AML-193 (cell line): ENCODE data around the gene ALDH16A1.
A peak's percentile ranks its signal among the peaks of the same experiment; 100 is the strongest.
"Not testable (repeated sequence)": the region's sequence is repeated elsewhere in the genome, so short reads cannot be mapped to it uniquely, and the experiment has no call there.

Experiments used
- DNase-seq, 2 experiments: peaks; one replicate each; lab custom pipeline; 2025; lab: John Stamatoyannopoulos, UW

ALDH16A1 gene

GRCh38 chr19:49465371-49465770 is 12.3 kb downstream of the ALDH16A1 start:
- DNase-seq = no peak

DNA sequence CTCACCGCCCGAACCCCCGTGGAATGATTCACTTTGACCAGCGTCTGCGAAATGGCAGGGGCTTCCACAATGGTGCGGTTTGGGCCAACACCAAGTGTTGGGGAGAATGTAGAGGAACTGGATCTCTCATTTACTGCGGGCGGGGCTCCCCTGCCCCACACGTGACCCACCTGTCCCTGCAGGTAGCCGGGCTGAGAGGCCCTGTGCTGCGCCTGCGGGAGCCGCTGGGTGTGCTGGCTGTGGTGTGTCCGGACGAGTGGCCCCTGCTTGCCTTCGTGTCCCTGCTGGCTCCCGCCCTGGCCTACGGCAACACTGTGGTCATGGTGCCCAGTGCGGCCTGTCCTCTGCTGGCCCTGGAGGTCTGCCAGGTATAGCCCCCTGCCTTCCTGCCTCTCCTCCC is 15.2 kb downstream of the ALDH16A1 start:
- no peak for DNase-seq

GRCh38 chr19:49468746-49469447 is 15.9 kb downstream of the ALDH16A1 start:
- DNase-seq = no peak

DNA sequence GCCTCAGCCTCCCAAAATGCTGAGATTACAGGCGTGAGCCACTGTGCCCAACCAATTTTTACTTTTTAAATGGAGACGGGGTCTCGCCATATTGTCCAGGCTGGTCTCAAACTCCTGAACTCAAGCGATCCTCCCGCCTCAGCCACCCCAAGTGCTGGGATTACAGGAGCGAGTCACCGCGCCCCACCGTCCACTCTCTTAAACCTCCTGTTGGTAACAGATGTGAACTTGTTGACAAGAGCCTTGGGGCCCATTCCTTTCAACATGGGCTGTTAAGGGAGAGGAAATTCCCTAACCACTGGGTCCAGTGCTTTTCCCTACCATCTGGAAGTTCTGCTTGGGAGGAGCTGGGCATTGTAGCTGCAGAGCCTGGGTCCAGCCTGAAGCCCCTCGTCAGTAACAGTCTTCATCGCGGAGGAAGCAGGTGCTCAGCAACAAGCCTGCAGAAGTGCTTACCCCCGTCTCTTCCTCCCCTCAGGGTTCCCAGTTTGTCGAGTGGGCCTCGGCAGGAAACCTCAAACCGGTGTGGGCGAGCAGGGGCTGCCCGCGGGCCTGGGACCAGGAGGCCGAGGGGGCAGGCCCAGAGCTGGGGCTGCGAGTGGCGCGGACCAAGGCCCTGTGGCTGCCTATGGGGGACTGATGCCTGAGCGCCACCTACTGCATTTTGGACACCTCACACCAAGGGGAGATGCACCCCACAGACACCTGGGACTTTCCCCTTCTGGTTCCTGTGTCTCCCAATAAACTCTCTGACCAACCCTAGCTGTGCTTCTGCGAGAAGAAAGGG is 17.0 kb downstream of the ALDH16A1 start:
- DNase-seq = no peak

GRCh38 chr19:49470615-49470978 is 17.6 kb downstream of the ALDH16A1 start:
- no peak for DNase-seq

GRCh38 chr19:49472936-49473335 is 19.9 kb downstream of the ALDH16A1 start:
- DNase-seq = no peak

- DNase-seq = not testable (repeated sequence)
Measured at GRCh38 chr19:49473501-49473867, 20.5 kb downstream of the ALDH16A1 start.

DNA sequence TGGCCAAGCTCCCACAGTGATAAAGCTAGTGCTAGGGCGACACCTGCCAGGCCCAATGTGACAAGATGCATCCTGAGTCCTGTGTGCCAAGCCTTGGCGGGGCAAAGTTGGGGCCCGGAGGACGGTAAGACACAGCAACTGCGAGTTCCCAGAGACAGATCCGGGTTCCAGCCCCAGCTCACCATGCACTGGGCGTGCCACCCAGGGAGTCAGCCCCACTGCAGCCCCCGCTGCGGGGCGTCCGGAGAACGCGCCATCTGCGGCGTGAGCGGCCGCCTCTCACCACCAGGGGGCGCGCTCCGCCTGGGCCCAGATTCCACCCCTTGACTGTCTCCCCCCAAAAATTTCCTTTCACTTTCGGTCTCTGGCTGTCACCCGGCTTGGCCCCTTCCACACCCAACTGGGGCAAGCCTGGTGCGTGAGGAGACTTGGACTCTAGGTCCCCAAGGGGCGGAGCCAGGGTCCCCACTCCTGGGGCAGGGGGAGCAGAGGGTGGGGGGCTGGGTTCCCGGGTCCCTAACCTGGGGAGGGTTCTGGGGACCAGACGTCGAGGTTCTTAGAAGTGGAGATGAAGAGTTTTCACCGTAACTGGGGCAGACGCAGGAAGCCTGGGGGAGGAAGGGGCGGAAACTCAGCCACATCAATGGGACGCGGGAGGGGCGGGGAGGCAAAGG is 21.0 kb downstream of the ALDH16A1 start, which contains the start of gene FLT3LG:
TSS of gene FLT3LG (plus strand) at position 348 of the 674 bp plus-strand sequence. CDS start 425 bp downstream, outside the sequence.
- peak; percentile 75 to 81 for DNase-seq

DNA sequence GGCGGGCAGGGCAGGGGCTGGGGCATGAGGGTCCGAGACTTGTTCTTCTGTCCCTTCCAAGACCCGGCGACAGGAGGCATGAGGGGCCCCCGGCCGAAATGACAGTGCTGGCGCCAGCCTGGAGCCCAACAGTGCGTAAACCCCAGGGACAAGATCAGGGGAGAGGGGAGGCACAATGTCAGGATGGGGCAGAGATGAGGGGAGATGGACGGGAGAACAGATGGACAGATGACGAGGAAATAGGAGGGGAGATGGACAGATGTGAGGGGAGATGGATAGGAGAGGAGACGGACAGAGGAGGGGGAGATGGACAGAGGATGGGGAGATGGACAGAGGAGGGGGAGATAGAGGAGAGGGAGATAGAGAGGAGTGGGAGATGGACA is 21.5 kb downstream of the ALDH16A1 start:
- DNase-seq = no peak

- no peak for DNase-seq
Measured at GRCh38 chr19:49475191-49475917, 22.3 kb downstream of the ALDH16A1 start.

- peak in 1 of 2 experiments; percentile 13 for DNase-seq
Measured at GRCh38 chr19:49475995-49476880, 23.2 kb downstream of the ALDH16A1 start.

DNA sequence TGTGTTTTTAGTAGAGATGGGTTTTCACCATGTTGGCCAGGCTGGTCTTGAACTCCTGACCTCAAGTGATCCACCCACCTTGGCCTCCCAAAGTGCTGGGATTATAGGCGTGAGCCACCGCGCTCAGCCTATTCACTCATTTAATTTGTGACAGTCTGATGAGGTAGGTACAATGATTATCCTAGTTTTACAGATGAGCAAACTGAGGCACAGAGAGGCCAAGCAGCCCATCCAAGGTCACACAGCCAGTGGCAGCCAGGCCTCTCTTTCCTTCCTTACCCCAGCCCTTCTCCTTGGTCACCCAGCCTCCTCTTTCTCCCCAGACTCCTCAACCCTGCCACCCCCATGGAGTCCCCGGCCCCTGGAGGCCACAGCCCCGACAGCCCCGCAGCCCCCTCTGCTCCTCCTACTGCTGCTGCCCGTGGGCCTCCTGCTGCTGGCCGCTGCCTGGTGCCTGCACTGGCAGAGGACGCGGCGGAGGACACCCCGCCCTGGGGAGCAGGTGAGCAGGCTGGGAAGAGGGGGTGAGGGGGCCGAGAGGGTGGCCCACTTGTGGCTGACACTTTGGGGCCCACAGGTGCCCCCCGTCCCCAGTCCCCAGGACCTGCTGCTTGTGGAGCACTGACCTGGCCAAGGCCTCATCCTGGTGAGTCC is 27.1 kb downstream of the ALDH16A1 start:
- DNase-seq = no peak

GRCh38 chr19:49481020-49481683 is 28.1 kb downstream of the ALDH16A1 start:
- no peak for DNase-seq

GRCh38 chr19:49486232-49486631 is 33.2 kb downstream of the ALDH16A1 start:
- no peak for DNase-seq

DNA sequence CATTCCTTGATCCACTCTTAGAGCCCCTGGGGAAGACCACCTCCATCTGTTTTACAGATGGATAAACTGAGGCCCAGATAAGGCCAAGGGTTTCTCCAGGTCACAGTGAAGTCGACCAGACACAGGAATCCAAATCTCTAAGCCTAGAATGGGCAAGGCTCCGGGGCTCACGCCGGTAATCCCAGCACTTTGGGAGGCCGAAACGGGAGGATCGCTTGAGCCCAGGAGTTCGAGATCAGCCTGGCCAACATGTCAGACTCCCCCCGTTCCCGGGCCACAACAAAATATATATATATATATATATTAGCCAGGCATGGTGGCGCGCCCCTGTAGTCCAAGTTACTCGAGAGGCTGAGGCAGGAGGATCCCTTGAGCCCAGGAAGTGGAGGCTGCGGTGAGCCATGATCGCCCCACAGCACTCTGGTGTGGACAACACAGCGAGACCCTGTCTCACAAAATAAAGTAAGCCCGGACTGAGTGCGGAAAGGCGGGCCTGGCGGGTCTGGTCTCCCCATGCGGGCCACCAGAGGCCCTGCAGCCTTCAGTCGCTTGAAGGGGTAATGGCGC is 33.8 kb downstream of the ALDH16A1 start:
- no peak for DNase-seq

GRCh38 chr19:49487277-49488045 is 34.4 kb downstream of the ALDH16A1 start, which contains the start of gene RPL13A:
Gene RPL13A, plus strand, starts transcription at chr19:49487608. Its CDS starts 22 bp downstream, at chr19:49487630.
- DNase-seq = peak; percentile 95 to 97

DNA sequence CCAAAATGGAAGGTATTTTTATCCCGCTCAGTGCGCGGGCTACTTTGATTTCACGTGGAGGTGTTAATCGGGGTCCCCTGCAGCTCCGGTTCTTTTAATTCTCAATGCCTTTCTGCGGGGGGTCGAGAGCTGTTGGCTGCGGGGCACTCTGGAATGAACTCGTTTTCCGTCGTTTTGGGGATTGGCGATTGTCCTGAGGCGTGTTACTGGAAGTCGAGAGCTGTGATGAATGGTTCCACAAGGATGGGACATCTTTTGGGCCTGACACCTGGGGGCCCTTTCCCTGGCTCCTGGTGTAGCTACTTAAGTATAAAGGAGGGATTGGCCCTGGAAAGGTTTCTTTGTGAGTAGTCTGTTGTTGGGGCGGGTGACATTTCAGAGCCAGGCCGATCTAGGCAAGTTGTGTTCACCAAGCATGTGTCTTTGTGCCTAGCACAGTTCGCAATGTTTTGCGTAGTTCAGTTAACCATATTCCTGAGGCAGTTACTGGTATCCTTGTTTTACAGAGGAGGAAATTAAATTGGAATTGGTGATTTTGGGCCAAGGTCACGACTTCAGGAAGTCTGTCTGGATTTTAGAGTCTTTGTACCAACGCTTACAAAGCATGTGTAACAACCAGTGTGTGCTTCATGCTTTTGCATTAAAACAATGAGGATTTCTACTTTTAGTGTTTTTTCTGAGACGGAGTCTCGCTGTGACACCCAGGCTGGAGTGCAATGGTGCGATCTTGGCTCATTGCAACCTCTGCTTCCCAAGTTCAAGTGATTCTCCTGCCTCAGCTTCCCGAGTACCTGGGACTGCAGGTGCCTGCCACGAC is 35.2 kb downstream of the ALDH16A1 start:
- no peak for DNase-seq
